Psoas muscle (tissue), 8 donors: ENCODE data around the gene PDLIM4. TPM values are rescaled to one million over a fixed set of nuclear protein-coding genes. Genes with fewer than 3 reads are reported as not detected.

Source experiments
- ATAC-seq, 4 donors: fragments of 200-7000 bp; cut with Tn5 transposase; one replicate each; pipeline ENCODE4 v1.9.1; 2020; ENCODE audit warnings: moderate library complexity in 3 of 4, mild to moderate bottlenecking in 2 of 4
- DNase-seq, 2 donors: peaks; one replicate each; pipeline ENCODE4 v3.0.0-alpha.2; 2020
- H3K27ac ChIP-seq: fragments of 200-600 bp; one replicate; pipeline ENCODE4 v1.8.0; 2022
- H3K27me3 ChIP-seq, 3 donors: fragments of 200-600 bp in 1 of 3; one replicate each; pipeline versions ENCODE4 v1.6.1 to v1.8.0; 2013 to 2022; ENCODE audit warnings: low read length in 2 of 3, mild to moderate bottlenecking in 2 of 3, moderate library complexity in 1 of 3; ENCODE audit not compliant: insufficient read depth in 3 of 3
- H3K36me3 ChIP-seq, 2 donors: fragments of 200-600 bp in 1 of 2; one replicate each; pipeline versions ENCODE4 v1.6.1 to v1.8.0; 2013 to 2022; ENCODE audit warnings: low read depth in 1 of 2, mild to moderate bottlenecking in 1 of 2, moderate library complexity in 1 of 2; ENCODE audit not compliant: insufficient read depth in 1 of 2
- H3K4me1 ChIP-seq: fragments of 200-600 bp; one replicate; pipeline ENCODE4 v1.8.0; 2022
- H3K4me3 ChIP-seq: fragments of 200-600 bp; one replicate; pipeline ENCODE4 v1.8.0; 2022; ENCODE audit warnings: mild to moderate bottlenecking
- H3K9me3 ChIP-seq: fragments of 200-600 bp; one replicate; pipeline ENCODE4 v1.8.0; 2022
- WGBS, 3 donors: extraction: QIAGEN DNeasy Blood & Tissue Kit; methylation state at CpG; one replicate each; pipeline versions ENCODE4 v1.1.6 to v1.1.7; 2013; 5-methylcytosine and 5-hydroxymethylcytosine counted together
- intact Hi-C, 2 donors: fragments of 100-400 bp; cut with DNase I; formaldehyde crosslinking; loops; one replicate each; pipeline versions ENCODE4 v1.11.0 to v1.14.2; 2022
- polyA plus RNA-seq, 3 donors: library from polyadenylated mRNA; stranded (reverse); fragments of 200-250 nt; gene quantifications; one replicate each; pipeline ENCODE4 v1.2.3, GENCODE V29; 2013
- total RNA-seq, 4 donors: library from RNA; stranded (reverse); fragmentation: NEBNext Ultra II Directional in 2 of 4; extraction: Animal tissue kit (Norgen Biotek cat#: 25700) in 2 of 4; gene quantifications; one replicate each; pipeline versions ENCODE4 v1.2.1 to v1.2.4, GENCODE V29; 2021 to 2023
- TF ChIP-seq, protein P1 (sequence below): fragments of 200-600 bp; IDR thresholded peaks from one replicate; pipeline ENCODE4 v1.8.0; 2022; ENCODE audit warnings: antibody characterized with exemption
- donor health status: healthy with polysubstance abuse.
- donor health status: DM: no; HTN: no; CAD: no; lungs with moderate emphysema.
- donor health status: Bipolar disorder and iron deficiency.
- donor health status: healthy.
- donor health status: DM: yes; HTN: yes; CAD: no.
- donor health status: DM: no; HTN: no; CAD: no.
- donor health status: DM: no; HTN: no; CAD: no.
- donor health status: DM: yes; HTN: yes; CAD: no.

PDLIM4 gene
- total and polyA plus RNA-seq, 7 donors: 1.8 to 6.6 (median 5.6) TPM

DNA sequence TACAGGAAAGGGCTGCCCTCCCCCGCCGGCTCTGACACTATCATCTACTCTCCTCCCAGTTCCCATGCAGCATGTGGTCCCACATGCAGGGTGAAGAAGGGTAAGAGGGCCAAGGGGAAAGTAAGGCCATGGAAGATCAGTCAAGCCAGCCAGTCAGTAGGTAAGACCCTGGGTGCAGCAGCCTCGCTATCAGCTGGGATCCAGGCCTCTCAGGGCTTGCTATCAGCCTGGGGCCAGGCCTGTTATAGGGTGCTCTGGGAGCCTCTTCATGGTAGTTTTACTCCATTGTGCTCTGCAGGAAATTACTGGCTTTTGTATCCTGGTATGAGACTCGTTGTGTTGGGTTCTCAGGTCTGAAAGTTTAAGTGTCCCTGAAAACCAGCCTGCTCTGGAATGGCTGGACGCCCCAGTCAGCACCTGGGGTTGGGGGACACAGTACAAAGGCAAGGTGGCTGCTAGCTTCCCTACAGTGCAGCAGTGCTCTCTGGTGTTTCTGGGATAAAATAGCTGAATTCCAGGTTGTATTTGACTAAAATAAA lies 58.1 kb downstream of the PDLIM4 start:
- Histone ChIP-seq H3K9me3 (no peaks in the 10 kb centered on the region), H3K4me1 (peaks cover 29% of the 10 kb centered on the region), H3K27ac (no peak overlapping the region), H3K4me3 (no peak overlapping the region), H3K36me3 (peaks cover 9 to 25% of the 10 kb centered on the region in 2 donors), H3K27me3 (no peaks in the 10 kb centered on the region)
- intact Hi-C loops: no loop called here
- no peak for ATAC-seq
- DNase-seq: no peak
- TF ChIP-seq, protein P1, sequence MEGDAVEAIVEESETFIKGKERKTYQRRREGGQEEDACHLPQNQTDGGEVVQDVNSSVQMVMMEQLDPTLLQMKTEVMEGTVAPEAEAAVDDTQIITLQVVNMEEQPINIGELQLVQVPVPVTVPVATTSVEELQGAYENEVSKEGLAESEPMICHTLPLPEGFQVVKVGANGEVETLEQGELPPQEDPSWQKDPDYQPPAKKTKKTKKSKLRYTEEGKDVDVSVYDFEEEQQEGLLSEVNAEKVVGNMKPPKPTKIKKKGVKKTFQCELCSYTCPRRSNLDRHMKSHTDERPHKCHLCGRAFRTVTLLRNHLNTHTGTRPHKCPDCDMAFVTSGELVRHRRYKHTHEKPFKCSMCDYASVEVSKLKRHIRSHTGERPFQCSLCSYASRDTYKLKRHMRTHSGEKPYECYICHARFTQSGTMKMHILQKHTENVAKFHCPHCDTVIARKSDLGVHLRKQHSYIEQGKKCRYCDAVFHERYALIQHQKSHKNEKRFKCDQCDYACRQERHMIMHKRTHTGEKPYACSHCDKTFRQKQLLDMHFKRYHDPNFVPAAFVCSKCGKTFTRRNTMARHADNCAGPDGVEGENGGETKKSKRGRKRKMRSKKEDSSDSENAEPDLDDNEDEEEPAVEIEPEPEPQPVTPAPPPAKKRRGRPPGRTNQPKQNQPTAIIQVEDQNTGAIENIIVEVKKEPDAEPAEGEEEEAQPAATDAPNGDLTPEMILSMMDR: no peak
- WGBS, 3 donors: 77 to 84% (median 83%) methylated on average over 5 of the region's 5 CpGs

- peak overlapping the region; percentile 87 for H3K27ac ChIP-seq
- H3K27me3 ChIP-seq: no peaks in the 10 kb centered on the region
- TF ChIP-seq, protein P1: no peak
- no peak overlapping the region for H3K4me3 ChIP-seq
- H3K4me1 ChIP-seq: peaks cover 34% of the 10 kb centered on the region
- intact Hi-C loops: no loop called here
- DNase-seq (no peak), ATAC-seq (no peak)
- 87 to 100% (median 97%) methylated on average over 1 of the region's 1 CpG for WGBS, 3 donors
- H3K36me3 ChIP-seq: peaks cover 12 to 17% of the 10 kb centered on the region in 2 donors
- no peaks in the 10 kb centered on the region for H3K9me3 ChIP-seq
Observed at GRCh38 chr5:132319975-132320374, 62.5 kb downstream of the PDLIM4 start.

- no peaks in the 10 kb centered on the region for H3K9me3 ChIP-seq
- H3K27me3 ChIP-seq: no peaks in the 10 kb centered on the region
- TF ChIP-seq, protein P1: no peak
- 46 to 83% (median 49%) methylated on average over 3 of the region's 3 CpGs for WGBS, 3 donors
- no peak for DNase-seq
- H3K4me1 ChIP-seq: peaks cover 34% of the 10 kb centered on the region
- peak in 2 of 4 donors; percentile 3 to 29 for ATAC-seq
- peaks cover 12 to 21% of the 10 kb centered on the region in 2 donors for H3K36me3 ChIP-seq
- intact Hi-C loops: no loop called here
- H3K4me3 ChIP-seq: no peak overlapping the region
- H3K27ac ChIP-seq: no peak overlapping the region
Observed at GRCh38 chr5:132321109-132321721, 63.7 kb downstream of the PDLIM4 start.

DNA sequence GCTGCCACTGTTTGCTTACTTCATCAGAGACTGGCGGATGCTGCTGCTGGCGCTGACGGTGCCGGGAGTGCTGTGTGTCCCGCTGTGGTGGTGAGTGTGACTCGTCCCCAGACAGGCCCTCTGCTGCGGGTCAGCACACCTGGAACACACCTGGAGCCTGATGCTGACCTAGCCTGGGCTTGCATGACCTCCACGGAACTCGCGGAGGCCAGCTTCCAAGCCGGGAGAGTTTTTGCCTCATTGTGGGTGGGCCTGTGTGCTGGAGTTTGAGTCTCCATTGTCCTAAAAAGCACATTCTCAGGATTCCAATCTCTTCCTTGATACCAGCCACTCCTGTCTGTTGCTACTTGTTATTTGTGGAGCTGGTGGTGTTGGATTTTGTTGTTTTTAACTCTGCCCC lies 64.8 kb downstream of the PDLIM4 start:
- TF ChIP-seq, protein P1: no peak

More for the DNA sequence above, 64.8 kb downstream of the PDLIM4 start:
- Histone ChIP-seq H3K36me3 (peaks cover 7 to 25% of the 10 kb centered on the region in 2 donors), H3K4me1 (peaks cover 32% of the 10 kb centered on the region), H3K4me3 (no peak overlapping the region), H3K27ac (no peak overlapping the region), H3K9me3 (no peaks in the 10 kb centered on the region), H3K27me3 (no peaks in the 10 kb centered on the region)
- intact Hi-C loops: no loop called here
- ATAC-seq: no peak
- no peak for DNase-seq
- 74 to 79% (median 76%) methylated on average over 11 of the region's 11 CpGs for WGBS, 3 donors

Other genes with a start within 250 kb of the PDLIM4 start
- 1 to 10 TPM in 2 of 4 donors, under 1 TPM in 2; 0.52 to 2.2 (median 0.81) TPM for gene ACSL6, start 246.0 kb upstream of the PDLIM4 start, total RNA-seq
- under 1 TPM; 0.12 to 0.46 (median 0.13) TPM for gene ACSL6, start 246.0 kb upstream of the PDLIM4 start, polyA plus RNA-seq
- not detected for gene IL3, start 197.0 kb upstream of the PDLIM4 start, total RNA-seq
- not detected for gene IL3, start 197.0 kb upstream of the PDLIM4 start, polyA plus RNA-seq
- gene CSF2, start 183.9 kb upstream of the PDLIM4 start, total RNA-seq: not detected
- gene CSF2, start 183.9 kb upstream of the PDLIM4 start, polyA plus RNA-seq: under 1 TPM in 1 of 3 donors, not detected in 2; 0.14 TPM
- gene P4HA2, start 29.8 kb upstream of the PDLIM4 start, total RNA-seq: 10 to 100 TPM; 12.5 to 21.6 (median 16.6) TPM
- 10 to 100 TPM; 10.2 to 13.7 (median 13.0) TPM for gene P4HA2, start 29.8 kb upstream of the PDLIM4 start, polyA plus RNA-seq
- 10 to 100 TPM in 1 of 4 donors, 1 to 10 TPM in 3; 1.9 to 14.0 (median 2.7) TPM for gene SLC22A4, start 36.7 kb downstream of the PDLIM4 start, total RNA-seq
- 10 to 100 TPM in 1 of 3 donors, 1 to 10 TPM in 2; 1.1 to 17.5 (median 5.6) TPM for gene SLC22A4, start 36.7 kb downstream of the PDLIM4 start, polyA plus RNA-seq
- 100 to 1,000 TPM in 1 of 4 donors, 10 to 100 TPM in 3; 26.6 to 145 (median 74.7) TPM for gene SLC22A5, start 112.0 kb downstream of the PDLIM4 start, total RNA-seq
- 10 to 100 TPM; 37.7 to 93.7 (median 60.6) TPM for gene SLC22A5, start 112.0 kb downstream of the PDLIM4 start, polyA plus RNA-seq
- 10 to 100 TPM in 3 of 4 donors, 1 to 10 TPM in 1; 5.5 to 18.8 (median 13.7) TPM for gene IRF1, start 233.1 kb downstream of the PDLIM4 start, total RNA-seq
- 10 to 100 TPM in 1 of 3 donors, 1 to 10 TPM in 2; 4.7 to 11.8 (median 4.9) TPM for gene IRF1, start 233.1 kb downstream of the PDLIM4 start, polyA plus RNA-seq